GM12878 (cell line): ENCODE measurements around the gene DPF3. TPM values are rescaled to one million over a fixed set of nuclear protein-coding genes. Genes with fewer than 3 reads are reported as not detected.

ENCODE experiments used
- ATAC-seq: fragments of 200-7000 bp; cut with Tn5 transposase; 3 replicates; pipeline ENCODE4 v1.9.1; 2020; ENCODE audit warnings: mild to moderate bottlenecking, moderate library complexity
- BruUV-seq: library from RNA; stranded (reverse); fragments of 400-500 nt; replicated peaks from 2 replicates; lab custom pipeline; 2021; lab: Mats Ljungman, UMichigan
- CTCF ChIA-PET: fragments of 300-600 bp; sonication (Branson Sonifier 250); formaldehyde crosslinking; extraction: SDS; loops from one replicate; lab custom pipeline; 2021; ENCODE audit warnings: inconsistent platforms; lab: Yijun Ruan, JAX
- POLR2A ChIA-PET: fragments of 350-600 bp; formaldehyde crosslinking; extraction: SDS; loops from one replicate; lab custom pipeline; 2021; ENCODE audit warnings: inconsistent platforms; lab: Charles Lee
- RAD21 ChIA-PET: fragments of 300-600 bp; sonication (Branson Sonifier 250); formaldehyde crosslinking; loops from one replicate; lab custom pipeline; 2023; ENCODE audit warnings: antibody characterized with exemption; ENCODE audit not compliant: unreplicated experiment; lab: Charles Lee
- SMC1A ChIA-PET: fragments of 300-600 bp; sonication (Branson Sonifier 250); formaldehyde crosslinking; loops from one replicate; lab custom pipeline; 2023; ENCODE audit not compliant: unreplicated experiment, uncharacterized antibody; lab: Charles Lee
- DNase-seq: peaks from one replicate; pipeline ENCODE4 v3.0.0-alpha.2; 2011; ENCODE audit warnings: low read depth, low spot score
- FAIRE-seq: peaks from 3 replicates; lab custom pipeline; 2011; peaks lifted over from hg19 to GRCh38; lab: Jason Lieb, UNC
- H2AFZ ChIP-seq: 2 replicates; pipeline ENCODE4 v1.6.0; 2011; ENCODE audit warnings: low read depth, low read length, control low read depth; ENCODE audit not compliant: control insufficient read depth
- H3K27ac ChIP-seq: 2 replicates; pipeline ENCODE4 v1.5.1; 2011; ENCODE audit warnings: control low read depth; ENCODE audit not compliant: control insufficient read depth, insufficient read depth
- H3K27me3 ChIP-seq, 2 experiments: replicated peaks in 1 of 2; 2 replicates each; pipeline versions ENCODE4 v1.6.0 to v1.6.1; 2011; ENCODE audit warnings: low read length in 1 of 2; ENCODE audit not compliant: control insufficient read depth in 2 of 2, insufficient read depth in 2 of 2
- H3K36me3 ChIP-seq, 2 experiments: 2 replicates each; pipeline ENCODE4 v1.5.1; 2011; ENCODE audit warnings: low read length in 1 of 2; ENCODE audit not compliant: control insufficient read depth in 2 of 2, insufficient read depth in 2 of 2
- H3K4me1 ChIP-seq: 2 replicates; pipeline ENCODE4 v1.6.1; 2011; ENCODE audit warnings: mild to moderate bottlenecking, low read length, moderate library complexity, mixed read lengths; ENCODE audit not compliant: control insufficient read depth, insufficient read depth
- H3K4me2 ChIP-seq: 2 replicates; pipeline ENCODE4 v1.6.0; 2011; ENCODE audit warnings: control low read depth; ENCODE audit not compliant: control insufficient read depth, insufficient read depth
- H3K4me3 ChIP-seq: fragments of 200-600 bp; sonication (generic); 2 replicates; pipeline ENCODE4 v1.5.1; 2016
- H3K79me2 ChIP-seq: 2 replicates; pipeline ENCODE4 v1.6.0; 2011; ENCODE audit warnings: low read length; ENCODE audit not compliant: control insufficient read depth, insufficient read depth
- H3K9ac ChIP-seq: 2 replicates; pipeline ENCODE4 v1.8.0; 2011; ENCODE audit warnings: low read length, control low read depth, mixed read lengths; ENCODE audit not compliant: control insufficient read depth, insufficient read depth
- H3K9me3 ChIP-seq: replicated peaks from 3 replicates; pipeline ENCODE4 v1.5.1; 2011; ENCODE audit warnings: mild to moderate bottlenecking, low read length; ENCODE audit not compliant: control insufficient read depth, insufficient read depth
- H4K20me1 ChIP-seq: 2 replicates; pipeline ENCODE4 v1.6.0; 2011; ENCODE audit not compliant: control insufficient read depth, insufficient read depth
- BCL11A ChIP-seq: IDR thresholded peaks from 2 replicates; pipeline ENCODE4 v1.6.1; 2011; ENCODE audit warnings: low read depth, low read length
- CTCF ChIP-seq, 3 experiments: IDR thresholded peaks in 2 of 3; conservative IDR thresholded peaks in 1 of 3; 2 replicates each; pipeline ENCODE4 v1.5.1; 2011; ENCODE audit warnings: low read depth in 3 of 3, low read length in 3 of 3, mild to moderate bottlenecking in 3 of 3, control low read depth in 2 of 3, moderate library complexity in 2 of 3, inconsistent platforms in 1 of 3, mixed read lengths in 1 of 3; ENCODE audit not compliant: control insufficient read depth in 2 of 3, insufficient read depth in 1 of 3; ENCODE audit errors: extremely low read depth in 1 of 3
- E4F1 ChIP-seq: fragments of 450-650 bp; IDR thresholded peaks from 2 replicates; pipeline ENCODE4 v1.6.1; 2018; ENCODE audit warnings: borderline replicate concordance, mild to moderate bottlenecking; ENCODE audit not compliant: partially characterized antibody
- ELK1 ChIP-seq: IDR thresholded peaks from 2 replicates; pipeline ENCODE4 v1.6.1; 2012; ENCODE audit warnings: low read depth, low read length, improper control_type of control experiment
- HCFC1 ChIP-seq: fragments of 150-350 bp; IDR thresholded peaks from 2 replicates; pipeline ENCODE4 v1.6.1; 2014; ENCODE audit warnings: low read length
- HDAC6 ChIP-seq: fragments of 200-600 bp; sonication (generic); IDR thresholded peaks from one replicate; pipeline ENCODE4 v1.8.0; 2017; ENCODE audit warnings: antibody characterized with exemption; ENCODE audit not compliant: unreplicated experiment
- KAT2A ChIP-seq: conservative IDR thresholded peaks from 2 replicates; pipeline ENCODE4 v1.6.1; 2011; ENCODE audit warnings: low read depth, low read length; ENCODE audit not compliant: control insufficient read depth
- LARP7 ChIP-seq: fragments of 450-650 bp; IDR thresholded peaks from 2 replicates; pipeline ENCODE4 v1.6.1; 2017; ENCODE audit warnings: mild to moderate bottlenecking
- MEF2B ChIP-seq: fragments of 450-650 bp; IDR thresholded peaks from 2 replicates; pipeline ENCODE4 v1.6.1; 2018; ENCODE audit warnings: mild to moderate bottlenecking, moderate library complexity; ENCODE audit not compliant: partially characterized antibody, poor library complexity, severe bottlenecking
- MXI1 ChIP-seq: fragments of 150-350 bp; IDR thresholded peaks from 2 replicates; pipeline ENCODE4 v1.6.1; 2011; ENCODE audit warnings: low read depth, mild to moderate bottlenecking, inconsistent platforms, low read length, improper control_type of control experiment
- NBN ChIP-seq: fragments of 450-650 bp; IDR thresholded peaks from 2 replicates; pipeline ENCODE4 v1.6.1; 2016
- NR2C1 ChIP-seq: fragments of 450-650 bp; IDR thresholded peaks from 2 replicates; pipeline ENCODE4 v1.6.1; 2017; ENCODE audit warnings: antibody characterized with exemption, mild to moderate bottlenecking, moderate library complexity
- PKNOX1 ChIP-seq: fragments of 450-650 bp; IDR thresholded peaks from 2 replicates; pipeline ENCODE4 v1.6.1; 2016; ENCODE audit warnings: mild to moderate bottlenecking
- SIN3A ChIP-seq: IDR thresholded peaks from 2 replicates; pipeline ENCODE4 v1.6.1; 2012; ENCODE audit warnings: low read depth, low read length, improper control_type of control experiment
- SMAD1 ChIP-seq: fragments of 450-650 bp; IDR thresholded peaks from 2 replicates; pipeline ENCODE4 v1.6.1; 2018; ENCODE audit warnings: mild to moderate bottlenecking, low read depth; ENCODE audit not compliant: partially characterized antibody
- SPI1 ChIP-seq: IDR thresholded peaks from 2 replicates; pipeline ENCODE4 v1.6.1; 2011; ENCODE audit warnings: low read depth, mild to moderate bottlenecking, low read length, moderate library complexity, borderline replicate concordance; ENCODE audit not compliant: insufficient read depth
- SREBF1 ChIP-seq: IDR thresholded peaks from 2 replicates; pipeline ENCODE4 v1.6.1; 2012; ENCODE audit warnings: mild to moderate bottlenecking, low read length
- SUPT20H ChIP-seq: IDR thresholded peaks from 2 replicates; pipeline ENCODE4 v1.6.1; 2011; ENCODE audit warnings: low read depth, mild to moderate bottlenecking, low read length, moderate library complexity, borderline replicate concordance; ENCODE audit not compliant: control insufficient read depth
- WGBS: methylation state at CpG from one replicate; pipeline ENCODE4 v1.1.6; 2016; ENCODE audit warnings: low lambda C conversion rate; ENCODE audit not compliant: insufficient replicate concordance, insufficient coverage; ENCODE audit errors: missing lambda C conversion rate; 5-methylcytosine and 5-hydroxymethylcytosine counted together
- in situ Hi-C: fragments of 300-500 bp; cut with MboI; formaldehyde crosslinking; loops from 9 replicates; pipeline ENCODE4 v1.14.3; 2018; ENCODE audit warnings: mixed read lengths
- intact Hi-C: fragments of 100-400 bp; cut with micrococcal nuclease; formaldehyde crosslinking; loops from one replicate; pipeline ENCODE4 v1.14.2; 2022; ENCODE audit not compliant: unreplicated experiment
- polyA plus RNA-seq, 11 experiments: library from polyadenylated mRNA; depleted of rRNA in 4 of 11; unstranded in 6 of 11; stranded (reverse) in 5 of 11; fragments of >200 nt; fragmentation: Nextera tagmentation in 4 of 11; fragmentation: Illumina TruSeq in 1 of 11; extraction: Ambion mirVana in 4 of 11; extraction: Trizol in 1 of 11; gene quantifications; 1 replicate in 1 of 11; 2 replicates in 10 of 11; pipeline versions ENCODE4 v1.2.1 to v1.2.3, GENCODE V29; 2011 to 2016; ENCODE audit warnings: inconsistent platforms in 2 of 11, missing spikeins in 2 of 11, low read depth in 1 of 11
- total RNA-seq, 4 experiments: library from RNA; depleted of rRNA in 3 of 4; stranded (reverse); fragments of >200 nt in 3 of 4; fragmentation: Illumina TruSeq in 1 of 4; extraction: Trizol in 1 of 4; gene quantifications; 2 replicates each; pipeline versions ENCODE4 v1.2.1 to v1.2.3, GENCODE V29; 2013 to 2021

Gene DPF3
- total and polyA plus RNA-seq, 10 of the 15 experiments (the other 5 are each of a cell fraction or from before 2014, with no cell fraction given): 0.69 to 8.0 (median 2.2) TPM

- TF ChIP-seq PKNOX1 (no peak), HDAC6 (no peak), NBN (no peak), SUPT20H (no peak), HCFC1 (no peak), BCL11A (no peak), LARP7 (no peak), KAT2A (no peak), MXI1 (no peak)
Measured at GRCh38 chr14:72879431-72879830, 14.5 kb downstream of the DPF3 start (continued).

- RAD21 ChIA-PET: no interaction called here
- no peak for FAIRE-seq
- TF ChIP-seq LARP7: no peak
- TF ChIP-seq MEF2B: no peak
- TF ChIP-seq NR2C1: no peak
- TF ChIP-seq SIN3A: no peak
- TF ChIP-seq CTCF (IDR thresholded peaks at IDR 0.05 in 2 of 3, conservative IDR thresholded peaks at IDR 0.05 in 1 of 3; ENCODE audit: control insufficient read depth in 2 of 3, extremely low read depth in 1 of 3, insufficient read depth in 1 of 3, low read depth in 3 of 3, low read length in 3 of 3): no peak
- no peak for TF ChIP-seq SPI1
- TF ChIP-seq E4F1: no peak
- TF ChIP-seq SREBF1: no peak
- TF ChIP-seq SMAD1: no peak
- TF ChIP-seq ELK1: no peak
Measured at GRCh38 chr14:72878746-72879145, 15.2 kb downstream of the DPF3 start.

More at GRCh38 chr14:72878746-72879145, 15.2 kb downstream of the DPF3 start:
- Histone ChIP-seq H3K9me3 (no peaks in the 10 kb centered on the region; the same call in 2 of the 3 replicates), H3K4me2 (no peak overlapping the region), H4K20me1 (no peaks in the 10 kb centered on the region), H3K4me3 (no peak overlapping the region), H3K27me3 (no peaks in the 10 kb centered on the region), H2AFZ (no peak overlapping the region), H3K27ac (no peak overlapping the region), H3K9ac (no peak overlapping the region), H3K79me2 (no peaks in the 10 kb centered on the region), H3K36me3 (no peaks in the 10 kb centered on the region), H3K4me1 (peaks cover 12% of the 10 kb centered on the region)
- no TSS peak for BruUV-seq
- 69% methylated on average over 5 of the region's 5 CpGs for WGBS
- ATAC-seq (no peak), DNase-seq (no peak)
- POLR2A ChIA-PET: no interaction called here
- CTCF ChIA-PET: interaction anchor here (0.6 kb wide), 1 partner anchor 213 kb away, joined by 3 read pairs; no protein-coding TSS in a partner anchor
- in situ Hi-C loops (no loop called here), intact Hi-C loops (no loop called here)
- SMC1A ChIA-PET: no interaction called here
